Measurements from ENCODE around the gene TMEM236. TPM values are rescaled to one million over a fixed set of nuclear protein-coding genes. Genes with fewer than 3 reads are reported as not detected.

The TMEM236 gene
- total RNA-seq, 2 experiments from 2014 or later, result 0.05 to 0.06 TPM

- ChIA-PET CTCF (no interaction called here), POLR2A (no interaction called here)
- Histone ChIP-seq H3K4me3 (ENCODE audit: low read length) (no peak overlapping the region), H3K9me3 (ENCODE audit: control insufficient read depth in 1 of 2, insufficient read depth in 1 of 2, low read length in 2 of 2) (no peaks in the 10 kb centered on the region), H3K27ac (ENCODE audit: low read depth in 1 of 2, low read length in 2 of 2) (no peak overlapping the region), H3K27me3 (ENCODE audit: control insufficient read depth in 1 of 2, insufficient read depth in 2 of 2, low read length in 2 of 2) (no peaks in the 10 kb centered on the region), H3K36me3 (ENCODE audit: insufficient read depth, low read length) (no peaks in the 10 kb centered on the region), H3K4me1 (ENCODE audit: insufficient read depth, low read length) (no peaks in the 10 kb centered on the region)
- intact Hi-C loops (cut with DNase I, micrococcal nuclease), result no loop called here
- Mint-ChIP-seq H3K27ac (no peak overlapping the region), H3K36me3 (ENCODE audit: low read depth) (no peaks in the 10 kb centered on the region), H3K4me1 (ENCODE audit: low read depth) (no peaks in the 10 kb centered on the region), H3K9me3 (no peaks in the 10 kb centered on the region), H3K27me3 (peaks cover 4% of the 10 kb centered on the region), H3K4me3 (no peak overlapping the region)
- no peak for TF ChIP-seq CTCF (IDR thresholded peaks at IDR 0.05)
- ATAC-seq (ENCODE audit: poor library complexity) (no peak), DNase-seq (no peak)
Observed at GRCh38 chr10:17789396-17789795, 37.4 kb downstream of the TMEM236 start.

DNA sequence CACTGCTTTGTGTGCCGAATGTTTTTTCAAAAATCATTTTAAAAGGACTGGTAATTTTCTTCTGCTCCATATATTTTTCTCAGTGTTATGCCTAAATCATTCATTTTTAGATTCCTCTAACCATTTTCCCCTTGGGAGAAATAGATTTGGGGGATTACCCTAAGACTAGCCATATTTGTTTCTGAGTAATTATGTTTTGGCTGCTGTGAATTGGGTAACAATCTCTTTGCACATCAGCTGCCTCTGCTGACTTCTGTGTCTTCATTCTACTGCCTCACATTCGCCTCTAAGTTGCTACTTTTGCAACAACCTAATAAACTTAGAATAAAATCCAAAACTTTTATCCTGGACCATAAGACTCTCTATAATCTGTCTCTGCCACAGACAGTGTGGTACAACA is 38.6 kb downstream of the TMEM236 start:
- ChIA-PET POLR2A (no interaction called here), CTCF (no interaction called here)
- no peak for DNase-seq
- no peak overlapping the region for H3K4me3 ChIP-seq (ENCODE audit: low read length)
- no peaks in the 10 kb centered on the region for H3K36me3 ChIP-seq (ENCODE audit: insufficient read depth, low read length)
- intact Hi-C loops (cut with DNase I, micrococcal nuclease), result no loop called here
- no peak for ATAC-seq (ENCODE audit: poor library complexity)
- peaks cover 4% of the 10 kb centered on the region for H3K27me3 Mint-ChIP-seq
- no peak overlapping the region for H3K27ac ChIP-seq (ENCODE audit: low read depth in 1 of 2, low read length in 2 of 2)
- H3K4me3 Mint-ChIP-seq, result no peak overlapping the region
- H3K4me1 ChIP-seq (ENCODE audit: insufficient read depth, low read length), result no peaks in the 10 kb centered on the region
- H3K9me3 Mint-ChIP-seq, result no peaks in the 10 kb centered on the region
- H3K9me3 ChIP-seq (ENCODE audit: control insufficient read depth in 1 of 2, insufficient read depth in 1 of 2, low read length in 2 of 2), result no peaks in the 10 kb centered on the region
- H3K36me3 Mint-ChIP-seq (ENCODE audit: low read depth), result no peaks in the 10 kb centered on the region
- no peaks in the 10 kb centered on the region for H3K4me1 Mint-ChIP-seq (ENCODE audit: low read depth)
- no peak for TF ChIP-seq CTCF (IDR thresholded peaks at IDR 0.05)
- H3K27ac Mint-ChIP-seq, result no peak overlapping the region
- no peaks in the 10 kb centered on the region for H3K27me3 ChIP-seq (ENCODE audit: control insufficient read depth in 1 of 2, insufficient read depth in 2 of 2, low read length in 2 of 2)

- Mint-ChIP-seq H3K27me3 (peaks cover 4% of the 10 kb centered on the region), H3K27ac (no peak overlapping the region), H3K9me3 (no peaks in the 10 kb centered on the region), H3K4me1 (ENCODE audit: low read depth) (no peaks in the 10 kb centered on the region), H3K36me3 (ENCODE audit: low read depth) (no peaks in the 10 kb centered on the region), H3K4me3 (no peak overlapping the region)
- Histone ChIP-seq H3K9me3 (ENCODE audit: control insufficient read depth in 1 of 2, insufficient read depth in 1 of 2, low read length in 2 of 2) (no peaks in the 10 kb centered on the region), H3K4me1 (ENCODE audit: insufficient read depth, low read length) (no peaks in the 10 kb centered on the region), H3K27me3 (ENCODE audit: control insufficient read depth in 1 of 2, insufficient read depth in 2 of 2, low read length in 2 of 2) (no peaks in the 10 kb centered on the region), H3K27ac (ENCODE audit: low read depth in 1 of 2, low read length in 2 of 2) (no peak overlapping the region), H3K36me3 (ENCODE audit: insufficient read depth, low read length) (no peaks in the 10 kb centered on the region), H3K4me3 (ENCODE audit: low read length) (no peak overlapping the region)
- intact Hi-C loops (cut with DNase I, micrococcal nuclease), result no loop called here
- DNase-seq (no peak), ATAC-seq (ENCODE audit: poor library complexity) (no peak)
- ChIA-PET POLR2A (interaction anchor here (0.7 kb wide), 1 partner anchor 384 kb away, joined by 5 read pairs; no protein-coding TSS in a partner anchor), CTCF (no interaction called here)
- TF ChIP-seq CTCF (IDR thresholded peaks at IDR 0.05), result no peak
Observed at GRCh38 chr10:17792991-17793390, 41.0 kb downstream of the TMEM236 start.

All from CD4-positive, alpha-beta T cell (primary cell).